GM19099 (cell line): ENCODE measurements around the gene SEZ6.

Experiments
- POLR2A ChIP-seq: IDR thresholded peaks from 3 replicates; pipeline ENCODE4 v1.6.1; 2011; ENCODE audit warnings: low read depth; ENCODE audit not compliant: insufficient read length; ENCODE audit errors: extremely low read depth

The SEZ6 gene

GRCh38 chr17:28977659-28978355 is 28.0 kb downstream of the SEZ6 start:
- no peak for TF ChIP-seq POLR2A

- no peak for TF ChIP-seq POLR2A
These were observed 30.2 kb downstream of the SEZ6 start for GRCh38 chr17:28975646-28976045.

GRCh38 chr17:28975031-28975430 is 30.8 kb downstream of the SEZ6 start:
- TF ChIP-seq POLR2A: no peak

- TF ChIP-seq POLR2A: no peak
These were observed 31.4 kb downstream of the SEZ6 start for GRCh38 chr17:28974451-28974850.

GRCh38 chr17:28973425-28973824 is 32.4 kb downstream of the SEZ6 start:
- no peak for TF ChIP-seq POLR2A

GRCh38 chr17:28972437-28972836 is 33.4 kb downstream of the SEZ6 start:
- no peak for TF ChIP-seq POLR2A

GRCh38 chr17:28970879-28971278 is 35.0 kb downstream of the SEZ6 start:
- no peak for TF ChIP-seq POLR2A

GRCh38 chr17:28969706-28970393 is 36.0 kb downstream of the SEZ6 start:
- no peak for TF ChIP-seq POLR2A

GRCh38 chr17:28968914-28969295 is 36.9 kb downstream of the SEZ6 start:
- no peak for TF ChIP-seq POLR2A

- TF ChIP-seq POLR2A: no peak
These were observed 37.5 kb downstream of the SEZ6 start for GRCh38 chr17:28968231-28968913.

GRCh38 chr17:28967221-28968135 is 38.4 kb downstream of the SEZ6 start:
- no peak for TF ChIP-seq POLR2A

GRCh38 chr17:28963841-28964240 is 42.0 kb downstream of the SEZ6 start:
- TF ChIP-seq POLR2A: no peak

- TF ChIP-seq POLR2A: no peak
These were observed 42.7 kb downstream of the SEZ6 start for GRCh38 chr17:28963055-28963611.

GRCh38 chr17:28961391-28961790 is 44.4 kb downstream of the SEZ6 start:
- no peak for TF ChIP-seq POLR2A
